Inferior parietal cortex (tissue), 1 donor: Measurements from ENCODE around the gene MICAL1.

Source experiments
- DNase-seq: peaks from one replicate; pipeline ENCODE4 v3.0.0-alpha.2; 2016; ENCODE audit errors: extremely low spot score

The MICAL1 gene

GRCh38 chr6:109440331-109441068 lies 15.1 kb downstream of the MICAL1 start, which contains the start of the genes PPIL6 and SMPD2:
TSS of gene PPIL6 (minus strand) at chr6:109440628. CDS start at chr6:109440590, 38 bp downstream.
TSS of gene SMPD2 (plus strand) at chr6:109440724. CDS start at chr6:109441122, 398 bp downstream.
- peak; percentile 79 for DNase-seq

- DNase-seq, result no peak
Observed at GRCh38 chr6:109436041-109436440, 19.5 kb downstream of the MICAL1 start.

GRCh38 chr6:109434456-109434855 lies 21.1 kb downstream of the MICAL1 start:
- DNase-seq, result no peak

- DNase-seq, result no peak
Observed at GRCh38 chr6:109429496-109429895, 26.1 kb downstream of the MICAL1 start.

- DNase-seq, result no peak
Observed at GRCh38 chr6:109428889-109429477, 26.6 kb downstream of the MICAL1 start.

GRCh38 chr6:109424946-109425345 lies 30.6 kb downstream of the MICAL1 start:
- DNase-seq, result no peak

GRCh38 chr6:109421184-109421583 lies 34.4 kb downstream of the MICAL1 start:
- no peak for DNase-seq

- no peak for DNase-seq
Observed at GRCh38 chr6:109420751-109421150, 34.8 kb downstream of the MICAL1 start.

GRCh38 chr6:109417646-109418045 lies 37.9 kb downstream of the MICAL1 start:
- no peak for DNase-seq

- DNase-seq, result no peak
Observed at GRCh38 chr6:109411034-109411433, 44.5 kb downstream of the MICAL1 start.

- no peak for DNase-seq
Observed at GRCh38 chr6:109406196-109406595, 49.4 kb downstream of the MICAL1 start.

- DNase-seq, result no peak
Observed at GRCh38 chr6:109397020-109397419, 58.6 kb downstream of the MICAL1 start.

- no peak for DNase-seq
Observed at GRCh38 chr6:109396046-109396718, 59.4 kb downstream of the MICAL1 start.
